OCI-LY1 (cell line): ENCODE data around the gene SP5.

Source experiments
- H2AFZ ChIP-seq: fragments of 200-600 bp; sonication (generic), shearing (Covaris generic); 2 replicates; pipeline ENCODE4 v1.6.0; 2014; ENCODE audit warnings: antibody characterized with exemption, mild to moderate bottlenecking, low read length
- H3F3A ChIP-seq: fragments of 200-600 bp; sonication (generic), shearing (Covaris generic); 2 replicates; pipeline ENCODE4 v1.6.0; 2014; ENCODE audit warnings: mild to moderate bottlenecking, antibody characterized with exemption, low read length, moderate library complexity; ENCODE audit not compliant: insufficient read depth
- H3K27ac ChIP-seq: fragments of 200-600 bp; sonication (generic); 2 replicates; pipeline ENCODE4 v1.5.1; 2014; ENCODE audit warnings: low read length, mixed run types, mild to moderate bottlenecking, low read depth; ENCODE audit not compliant: poor library complexity, severe bottlenecking
- H3K27me3 ChIP-seq: fragments of 200-600 bp; sonication (generic); 2 replicates; pipeline ENCODE4 v1.6.0; 2014; ENCODE audit warnings: antibody characterized with exemption, mild to moderate bottlenecking, low read length, moderate library complexity; ENCODE audit not compliant: insufficient read depth
- H3K36me3 ChIP-seq: fragments of 200-600 bp; sonication (generic); 2 replicates; pipeline ENCODE4 v1.6.1; 2014; ENCODE audit warnings: mild to moderate bottlenecking, antibody characterized with exemption, low read length, moderate library complexity, mixed read lengths; ENCODE audit not compliant: insufficient read depth
- H3K4me1 ChIP-seq: fragments of 200-600 bp; sonication (generic); 2 replicates; pipeline ENCODE4 v1.5.1; 2014; ENCODE audit warnings: mild to moderate bottlenecking, low read length, moderate library complexity; ENCODE audit not compliant: insufficient read depth, severe bottlenecking
- H3K4me2 ChIP-seq: fragments of 200-600 bp; sonication (generic), shearing (Covaris generic); 2 replicates; pipeline ENCODE4 v1.6.1; 2014; ENCODE audit warnings: low read length
- H3K4me3 ChIP-seq: fragments of 200-600 bp; sonication (generic); 2 replicates; pipeline ENCODE4 v1.5.1; 2014; ENCODE audit warnings: low read length, low read depth, mild to moderate bottlenecking, mixed read lengths; ENCODE audit not compliant: poor library complexity, severe bottlenecking
- H3K79me2 ChIP-seq: fragments of 200-600 bp; shearing (Covaris generic); 2 replicates; pipeline ENCODE4 v1.6.1; 2016; ENCODE audit warnings: mixed run types, low read length, mixed read lengths; ENCODE audit not compliant: insufficient read depth
- H3K9ac ChIP-seq: fragments of 200-600 bp; sonication (generic), shearing (Covaris generic); 2 replicates; pipeline ENCODE4 v1.6.1; 2014; ENCODE audit warnings: mild to moderate bottlenecking, low read length, mixed read lengths
- H3K9me2 ChIP-seq: fragments of 200-600 bp; sonication (generic), shearing (Covaris generic); 2 replicates; pipeline ENCODE4 v1.6.1; 2014; ENCODE audit warnings: low read depth, mild to moderate bottlenecking, low read length, mixed read lengths
- H3K9me3 ChIP-seq: fragments of 200-600 bp; shearing (Covaris generic); 2 replicates; pipeline ENCODE4 v1.6.1; 2014; ENCODE audit warnings: low read length, mixed read lengths
- H4K20me1 ChIP-seq: fragments of 200-600 bp; sonication (generic), shearing (Covaris generic); 2 replicates; pipeline ENCODE4 v1.6.0; 2016; ENCODE audit warnings: mild to moderate bottlenecking, low read length; ENCODE audit not compliant: insufficient read depth
- EZH2 ChIP-seq: fragments of 200-600 bp; sonication (generic), shearing (Covaris generic); IDR thresholded peaks from 2 replicates; pipeline ENCODE4 v1.8.0; 2017; ENCODE audit warnings: borderline replicate concordance, mixed run types, mild to moderate bottlenecking, antibody characterized with exemption, low read length, moderate library complexity, mixed read lengths
- TF ChIP-seq, protein P1 (sequence below): fragments of 200-600 bp; sonication (generic), shearing (Covaris generic); IDR thresholded peaks from 2 replicates; pipeline ENCODE4 v1.5.1; 2017; ENCODE audit warnings: mild to moderate bottlenecking, antibody characterized with exemption, low read length, moderate library complexity, mixed read lengths

Gene SP5

GRCh38 chr2:170715932-170716777 lies 1.0 kb downstream of the SP5 start:
- H3K27me3 ChIP-seq: no peaks in the 10 kb centered on the region
- no peak overlapping the region for H3K27ac ChIP-seq
- TF ChIP-seq EZH2: no peak
- TF ChIP-seq, protein P1, sequence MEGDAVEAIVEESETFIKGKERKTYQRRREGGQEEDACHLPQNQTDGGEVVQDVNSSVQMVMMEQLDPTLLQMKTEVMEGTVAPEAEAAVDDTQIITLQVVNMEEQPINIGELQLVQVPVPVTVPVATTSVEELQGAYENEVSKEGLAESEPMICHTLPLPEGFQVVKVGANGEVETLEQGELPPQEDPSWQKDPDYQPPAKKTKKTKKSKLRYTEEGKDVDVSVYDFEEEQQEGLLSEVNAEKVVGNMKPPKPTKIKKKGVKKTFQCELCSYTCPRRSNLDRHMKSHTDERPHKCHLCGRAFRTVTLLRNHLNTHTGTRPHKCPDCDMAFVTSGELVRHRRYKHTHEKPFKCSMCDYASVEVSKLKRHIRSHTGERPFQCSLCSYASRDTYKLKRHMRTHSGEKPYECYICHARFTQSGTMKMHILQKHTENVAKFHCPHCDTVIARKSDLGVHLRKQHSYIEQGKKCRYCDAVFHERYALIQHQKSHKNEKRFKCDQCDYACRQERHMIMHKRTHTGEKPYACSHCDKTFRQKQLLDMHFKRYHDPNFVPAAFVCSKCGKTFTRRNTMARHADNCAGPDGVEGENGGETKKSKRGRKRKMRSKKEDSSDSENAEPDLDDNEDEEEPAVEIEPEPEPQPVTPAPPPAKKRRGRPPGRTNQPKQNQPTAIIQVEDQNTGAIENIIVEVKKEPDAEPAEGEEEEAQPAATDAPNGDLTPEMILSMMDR: no peak

GRCh38 chr2:170716851-170717598 lies 1.9 kb downstream of the SP5 start:
- Histone ChIP-seq H3K27ac (no peak overlapping the region), H3F3A (no peaks in the 10 kb centered on the region), H3K36me3 (no peaks in the 10 kb centered on the region), H2AFZ (no peak overlapping the region), H3K79me2 (no peaks in the 10 kb centered on the region), H3K27me3 (no peaks in the 10 kb centered on the region), H3K9me2 (no peaks in the 10 kb centered on the region), H4K20me1 (no peaks in the 10 kb centered on the region), H3K9ac (no peak overlapping the region), H3K9me3 (no peaks in the 10 kb centered on the region), H3K4me3 (no peak overlapping the region), H3K4me1 (no peaks in the 10 kb centered on the region), H3K4me2 (no peak overlapping the region)
- no peak for TF ChIP-seq EZH2
- TF ChIP-seq, protein P1: no peak

More at GRCh38 chr2:170715932-170716777, 1.0 kb downstream of the SP5 start:
- Histone ChIP-seq H3K9me3 (no peaks in the 10 kb centered on the region), H3F3A (no peaks in the 10 kb centered on the region), H3K4me2 (no peak overlapping the region), H3K4me3 (no peak overlapping the region), H2AFZ (no peak overlapping the region), H3K4me1 (no peaks in the 10 kb centered on the region), H3K9me2 (no peaks in the 10 kb centered on the region), H3K9ac (no peak overlapping the region), H4K20me1 (no peaks in the 10 kb centered on the region), H3K36me3 (no peaks in the 10 kb centered on the region), H3K79me2 (no peaks in the 10 kb centered on the region)

DNA sequence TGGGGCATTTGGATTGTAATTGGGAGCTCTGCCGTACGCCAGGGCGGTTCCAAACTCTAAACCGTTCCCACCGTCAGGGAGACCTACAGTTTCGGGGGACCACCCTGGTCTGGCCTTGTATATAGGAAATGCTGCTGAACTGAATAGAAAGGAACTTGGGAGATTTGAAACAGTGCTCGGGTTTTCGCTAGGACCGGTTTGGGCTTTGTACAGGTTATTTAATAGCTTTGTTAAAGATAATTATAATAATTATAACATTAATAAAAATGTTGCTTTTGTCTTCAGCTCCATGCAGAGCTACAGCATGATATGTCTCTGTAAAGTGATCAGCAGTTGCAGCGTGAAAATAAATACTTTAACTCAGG lies 2.4 kb downstream of the SP5 start:
- Histone ChIP-seq H2AFZ (no peak overlapping the region), H3F3A (no peaks in the 10 kb centered on the region), H3K4me1 (no peaks in the 10 kb centered on the region), H3K4me3 (no peak overlapping the region), H4K20me1 (no peaks in the 10 kb centered on the region), H3K4me2 (no peak overlapping the region), H3K9me3 (no peaks in the 10 kb centered on the region), H3K36me3 (no peaks in the 10 kb centered on the region), H3K27ac (no peak overlapping the region), H3K9ac (no peak overlapping the region), H3K27me3 (no peaks in the 10 kb centered on the region), H3K79me2 (no peaks in the 10 kb centered on the region), H3K9me2 (no peaks in the 10 kb centered on the region)
- TF ChIP-seq, protein P1: no peak
- TF ChIP-seq EZH2: no peak
